Stimulated activated effector memory CD8-positive, alpha-beta T cell treated with anti-CD3 and anti-CD28 coated beads, Interleukin-12 subunit alpha, Interleukin-12 subunit beta, amount 100 ng/mL, for 72 hours (primary cell): ENCODE data around the gene CARHSP1.
"Not testable (repeated sequence)": the region's sequence is repeated elsewhere in the genome, so short reads cannot be mapped to it uniquely, and the experiment has no call there.

Experiments used
- ATAC-seq: fragments of 150-1000 bp; cut with Tn5 transposase; 2 replicates; pipeline ENCODE4 v1.10.0; 2021
- DNase-seq, 2 donors: peaks; one replicate each; pipeline ENCODE4 v3.0.0; 2021 to 2022; ENCODE audit warnings: low spot score in 2 of 2
- H3K27ac Mint-ChIP-seq: one replicate; pipeline ENCODE4 v1.8.0; 2022; ENCODE audit warnings: mild to moderate bottlenecking, mixed read lengths
- H3K36me3 Mint-ChIP-seq: one replicate; pipeline ENCODE4 v1.8.0; 2022; ENCODE audit warnings: mild to moderate bottlenecking, mixed read lengths
- H3K4me1 Mint-ChIP-seq: one replicate; pipeline ENCODE4 v1.8.0; 2022; ENCODE audit warnings: mixed read lengths
- H3K4me3 Mint-ChIP-seq: one replicate; pipeline ENCODE4 v1.8.0; 2022; ENCODE audit warnings: mild to moderate bottlenecking, mixed read lengths
- H3K9me3 Mint-ChIP-seq: one replicate; pipeline ENCODE4 v1.8.0; 2022; ENCODE audit warnings: mixed read lengths

Gene CARHSP1

DNA sequence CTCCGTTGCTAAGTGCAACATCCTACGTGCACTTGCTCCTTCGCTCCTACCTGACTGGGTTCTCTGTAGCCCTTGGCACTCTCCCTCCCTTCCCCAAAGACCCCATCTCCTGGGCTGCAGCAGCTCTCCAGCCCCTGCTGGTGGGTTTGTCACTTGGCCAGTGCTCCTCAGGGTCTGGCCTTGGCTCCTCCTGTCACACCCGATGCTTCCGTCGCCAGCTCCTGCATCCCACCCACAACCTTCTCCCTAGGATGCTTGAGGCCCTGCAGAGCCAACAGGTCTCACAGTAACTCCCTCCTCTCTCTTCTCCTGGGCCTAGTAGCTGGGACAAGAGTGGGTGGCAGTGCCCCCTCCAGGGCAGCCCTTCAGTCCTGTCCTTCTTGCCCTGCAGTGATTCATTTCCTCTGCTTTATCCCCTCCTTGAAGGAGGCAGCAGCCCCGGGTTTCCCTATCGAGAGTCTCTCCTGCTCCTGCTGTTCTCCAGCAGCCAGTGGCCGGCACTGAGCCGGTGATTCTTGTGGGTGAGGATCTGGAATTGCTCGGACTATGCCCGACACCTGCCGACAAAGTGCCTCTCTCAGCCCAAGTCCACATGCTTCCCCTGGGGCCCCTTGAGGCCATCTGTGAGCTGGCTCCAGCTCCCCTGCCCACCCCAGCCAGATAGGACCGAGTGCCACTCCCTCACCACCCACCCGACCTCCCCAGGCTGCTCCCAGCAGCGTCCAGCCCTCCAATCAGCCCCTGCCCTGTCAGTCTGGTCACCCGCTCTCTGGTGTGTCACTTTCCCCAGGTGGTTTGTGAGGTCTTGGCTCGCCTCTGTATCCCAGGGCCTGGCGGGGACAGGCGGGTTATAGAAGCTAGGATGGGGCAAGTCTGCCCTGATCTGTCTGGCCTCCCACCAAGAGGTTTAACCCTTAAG is 17.1 kb upstream of the CARHSP1 start:
- DNase-seq, result no peak
- no peaks in the 10 kb centered on the region for H3K9me3 Mint-ChIP-seq
- H3K36me3 Mint-ChIP-seq, result peaks cover 44% of the 10 kb centered on the region
- peaks cover 34% of the 10 kb centered on the region for H3K4me1 Mint-ChIP-seq
- H3K4me3 Mint-ChIP-seq, result peak overlapping the region; percentile 19
- peak overlapping the region; percentile 86 for H3K27ac Mint-ChIP-seq
- ATAC-seq, result peak; percentile 53

DNA sequence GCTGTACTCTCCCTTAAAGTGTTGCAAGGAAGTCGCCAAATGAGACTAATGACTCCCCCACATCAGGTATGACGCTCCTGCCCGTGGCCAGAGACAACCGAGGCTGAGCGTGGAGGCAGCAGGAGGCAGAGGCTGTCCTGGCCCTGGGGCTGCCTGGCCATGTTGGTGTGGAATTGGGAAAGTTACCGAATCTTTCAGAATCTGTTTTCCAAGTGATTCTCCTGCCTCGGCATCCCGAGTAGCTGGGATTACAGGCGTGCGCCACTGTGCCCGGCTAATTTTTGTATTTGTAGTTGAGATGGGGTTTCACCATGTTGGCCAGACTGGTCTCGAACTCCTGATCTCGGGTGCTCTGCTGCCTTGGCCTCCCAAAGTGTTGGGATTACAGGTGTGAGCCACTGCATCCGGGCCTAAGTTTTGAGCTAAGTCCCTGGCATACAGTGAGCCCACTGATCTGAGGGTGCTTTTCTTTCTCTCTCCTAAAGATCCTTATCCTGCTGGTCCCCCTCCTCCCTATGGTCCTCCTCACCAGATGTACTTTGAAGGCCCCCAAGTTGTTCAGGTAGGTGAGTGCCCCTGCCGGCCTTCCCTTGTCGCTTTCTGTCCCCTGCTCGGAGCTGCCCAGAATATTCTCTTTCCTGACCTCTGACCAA is 14.0 kb upstream of the CARHSP1 start:
- Mint-ChIP-seq H3K4me3 (no peak overlapping the region), H3K9me3 (no peaks in the 10 kb centered on the region), H3K27ac (no peak overlapping the region), H3K4me1 (peaks cover 39% of the 10 kb centered on the region), H3K36me3 (peaks cover 19% of the 10 kb centered on the region)
- ATAC-seq, result no peak
- no peak for DNase-seq

DNA sequence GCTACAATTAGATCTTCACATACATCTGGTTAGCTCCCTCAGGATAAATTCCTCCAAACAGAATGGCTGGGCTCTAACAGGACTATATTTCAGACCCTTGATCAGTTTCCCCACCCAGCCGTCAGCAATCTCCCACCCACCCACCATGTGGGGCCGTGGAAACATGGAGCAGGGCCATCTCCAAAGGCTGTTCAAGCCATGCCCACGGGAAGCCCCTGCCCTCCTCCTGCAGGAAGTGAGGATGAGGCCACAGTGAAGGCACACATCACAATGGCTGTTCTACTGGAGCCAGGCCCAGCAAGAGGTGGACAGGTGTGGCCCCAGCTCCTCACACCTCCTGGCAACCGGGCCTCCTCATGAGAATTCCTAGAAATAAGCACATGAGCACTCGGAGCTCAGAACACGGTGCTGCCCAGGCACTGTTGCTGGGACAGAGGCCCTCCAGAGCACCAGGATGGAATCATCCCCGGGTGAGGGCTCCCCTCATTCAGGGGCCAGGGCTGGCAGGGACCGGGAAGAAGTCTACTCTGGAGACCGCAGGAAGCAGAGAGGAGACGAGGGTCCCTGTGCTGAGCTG is 13.3 kb upstream of the CARHSP1 start, which contains the start of gene LITAFD:
Gene LITAFD (plus strand): TSS at position 311 of the 577 bp plus-strand sequence. CDS start 2,005 bp downstream, outside the sequence.
- DNase-seq (no peak), ATAC-seq (no peak)
- no peaks in the 10 kb centered on the region for H3K9me3 Mint-ChIP-seq
- no peak within 1 kb of the TSS for H3K4me3 Mint-ChIP-seq
- peak within 1 kb of the TSS; percentile 20 for H3K27ac Mint-ChIP-seq
- peaks cover 32% of the 10 kb centered on the region for H3K4me1 Mint-ChIP-seq
- H3K36me3 Mint-ChIP-seq, result peaks cover 14% of the 10 kb centered on the region

DNA sequence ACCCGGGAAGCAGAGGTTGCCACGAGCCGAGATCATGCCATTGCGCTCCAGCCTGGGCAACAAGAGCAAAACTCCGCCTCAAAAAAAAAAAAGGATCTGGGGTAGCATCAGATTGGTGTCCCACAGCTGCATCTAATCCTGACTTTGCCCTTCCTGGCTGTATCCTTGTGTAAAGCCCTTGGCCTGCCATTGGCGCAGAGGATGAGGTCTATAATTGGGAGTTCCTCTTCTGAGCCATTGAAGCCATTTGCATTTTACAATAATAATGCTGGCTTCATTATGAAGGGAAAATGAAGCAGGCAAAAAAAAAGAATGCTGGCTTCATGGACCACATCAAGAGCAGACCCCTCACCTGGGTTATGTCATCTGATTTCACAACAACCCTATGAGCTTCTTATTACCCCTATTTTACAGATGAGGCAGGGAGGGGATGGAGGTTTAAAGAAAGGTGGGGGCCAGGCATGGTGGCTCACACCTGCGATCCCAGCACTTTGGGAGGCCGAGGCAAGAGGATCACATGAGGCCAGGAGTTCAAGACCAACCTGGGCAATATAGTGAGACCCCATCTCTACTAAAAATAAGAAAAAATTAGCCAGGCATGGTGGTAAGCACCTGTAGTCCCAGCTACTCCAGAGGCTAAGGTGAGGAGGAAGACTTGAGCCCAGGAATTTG is 12.2 kb upstream of the CARHSP1 start:
- H3K4me1 Mint-ChIP-seq, result peaks cover 21% of the 10 kb centered on the region
- DNase-seq (no peak), ATAC-seq (no peak)
- no peak overlapping the region for H3K4me3 Mint-ChIP-seq
- H3K27ac Mint-ChIP-seq, result peak overlapping the region; percentile 20
- no peaks in the 10 kb centered on the region for H3K9me3 Mint-ChIP-seq
- H3K36me3 Mint-ChIP-seq, result peaks cover 11% of the 10 kb centered on the region

DNA sequence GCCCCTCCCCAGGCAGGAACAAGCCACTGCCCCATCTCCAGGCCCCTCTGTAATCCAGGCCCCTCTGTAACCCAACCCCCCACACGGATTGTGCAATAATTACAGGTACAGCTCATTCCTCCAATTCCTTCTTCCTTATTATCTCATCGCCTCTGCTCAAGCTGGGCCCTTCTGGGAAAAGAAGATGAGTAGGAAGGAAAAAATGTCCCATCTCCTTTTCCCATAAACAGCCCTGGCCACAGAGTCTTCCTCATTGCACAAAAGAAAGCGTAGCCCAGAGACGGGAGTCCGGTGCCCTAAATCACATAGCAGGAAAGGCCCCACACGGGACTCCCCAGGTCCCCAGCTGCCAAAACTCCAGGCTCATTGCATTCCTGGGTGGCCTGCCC is 9.7 kb upstream of the CARHSP1 start:
- H3K4me3 Mint-ChIP-seq, result no peak overlapping the region

DNA sequence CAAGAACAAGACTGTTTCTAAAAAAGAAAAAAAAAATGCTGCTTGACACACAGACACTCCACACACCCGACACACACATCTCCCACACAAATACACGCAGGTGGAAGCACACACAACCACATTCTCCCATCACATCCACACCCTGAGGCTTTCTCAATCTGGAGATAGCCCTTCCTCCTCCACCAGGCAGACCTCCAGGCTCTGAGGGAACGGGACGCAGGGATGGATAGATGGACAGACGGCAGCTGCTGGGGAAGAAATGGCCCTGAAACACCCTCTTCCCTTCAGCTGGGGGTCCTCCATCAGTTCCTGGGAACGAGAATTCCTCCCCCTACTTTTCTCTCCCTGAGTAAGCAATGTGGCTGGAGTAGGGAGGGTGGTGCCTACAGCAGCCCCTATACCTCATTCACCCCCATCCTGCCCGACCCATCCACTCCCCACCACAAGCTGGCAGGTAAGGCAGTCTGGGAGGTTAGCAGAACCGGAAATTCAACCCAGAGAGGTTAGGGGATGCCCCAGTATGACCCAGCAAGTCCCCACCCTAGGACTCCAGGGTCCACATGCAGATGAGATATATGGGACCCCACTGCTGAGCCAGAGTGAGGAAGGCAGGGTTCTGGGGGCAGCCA is 9.2 kb upstream of the CARHSP1 start:
- Mint-ChIP-seq H3K9me3 (no peaks in the 10 kb centered on the region), H3K4me3 (no peak overlapping the region), H3K27ac (no peak overlapping the region), H3K4me1 (peaks cover 10% of the 10 kb centered on the region), H3K36me3 (no peaks in the 10 kb centered on the region)
- DNase-seq (no peak), ATAC-seq (peak; percentile 26)

More for the DNA sequence above, 9.7 kb upstream of the CARHSP1 start:
- Mint-ChIP-seq H3K9me3 (no peaks in the 10 kb centered on the region), H3K36me3 (no peaks in the 10 kb centered on the region), H3K27ac (peak overlapping the region; percentile 67), H3K4me1 (peaks cover 10% of the 10 kb centered on the region)
- DNase-seq, result no peak
- no peak for ATAC-seq

DNA sequence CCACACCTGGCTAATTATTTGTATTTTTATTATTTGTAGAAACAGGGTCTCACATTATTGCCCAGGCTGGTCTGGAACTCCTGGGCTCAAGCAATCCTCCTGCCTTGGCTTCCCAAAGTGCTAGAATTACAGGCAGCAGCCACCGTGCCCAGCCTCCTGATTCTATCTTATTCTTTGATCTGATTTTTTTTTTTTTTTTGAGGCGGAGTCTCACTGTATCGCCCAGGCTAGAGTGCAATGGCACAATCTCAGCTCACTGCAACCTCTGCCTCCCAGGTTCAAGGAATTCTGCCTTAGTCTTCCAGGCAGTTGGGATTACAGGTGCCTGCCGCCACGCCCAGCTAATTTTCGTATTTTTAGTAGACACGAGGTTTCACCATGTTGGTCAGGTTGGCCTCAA is 6.5 kb upstream of the CARHSP1 start:
- not testable (repeated sequence) for H3K36me3 Mint-ChIP-seq, H3K9me3 Mint-ChIP-seq, ATAC-seq, DNase-seq, H3K27ac Mint-ChIP-seq, H3K4me3 Mint-ChIP-seq
- peaks cover 19% of the 10 kb centered on the region for H3K4me1 Mint-ChIP-seq

DNA sequence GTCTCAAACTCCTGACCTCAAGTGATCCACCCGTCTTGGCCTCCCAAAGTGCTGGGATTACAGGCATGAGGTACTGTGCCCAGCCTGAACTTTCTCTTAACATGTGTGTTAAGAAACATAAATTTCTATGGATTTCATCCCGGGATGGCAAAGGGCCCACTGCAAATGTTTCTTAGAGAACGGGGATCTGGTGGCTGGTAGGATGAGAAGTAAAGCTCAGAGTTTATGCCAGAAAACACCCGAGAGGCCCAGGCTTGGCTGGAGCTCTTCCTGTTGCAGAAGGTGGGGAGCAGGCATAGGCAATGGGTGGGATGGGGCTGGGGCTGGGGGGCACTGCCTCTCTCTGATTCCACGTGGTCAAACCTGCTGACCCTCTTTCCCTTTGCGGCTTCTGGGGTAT is 5.6 kb upstream of the CARHSP1 start:
- H3K4me3 Mint-ChIP-seq, result no peak overlapping the region

DNA sequence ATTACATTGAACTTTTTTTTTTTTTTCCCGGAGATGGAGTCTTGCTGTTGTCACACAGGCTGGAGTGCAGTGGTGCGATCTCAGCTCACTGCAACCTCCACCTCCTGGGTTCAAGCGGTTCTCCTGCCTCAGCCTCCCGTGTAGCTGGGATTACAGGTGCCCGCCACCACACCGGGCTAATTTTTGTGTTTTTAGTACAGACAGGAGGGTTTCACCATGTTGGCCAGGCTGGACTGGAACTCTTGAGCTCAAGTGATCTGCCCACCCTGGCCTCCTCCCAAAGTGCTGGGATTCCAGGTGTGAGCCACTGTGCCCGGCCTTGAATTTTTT is 5.0 kb upstream of the CARHSP1 start:
- not testable (repeated sequence) for DNase-seq, ATAC-seq, H3K4me3 Mint-ChIP-seq, H3K36me3 Mint-ChIP-seq, H3K9me3 Mint-ChIP-seq, H3K27ac Mint-ChIP-seq
- peaks cover 25% of the 10 kb centered on the region for H3K4me1 Mint-ChIP-seq

More for the DNA sequence above, 5.6 kb upstream of the CARHSP1 start:
- Mint-ChIP-seq H3K4me1 (peaks cover 20% of the 10 kb centered on the region), H3K9me3 (no peaks in the 10 kb centered on the region), H3K36me3 (no peaks in the 10 kb centered on the region), H3K27ac (peak overlapping the region; percentile 63)
- ATAC-seq (no peak), DNase-seq (no peak)

DNA sequence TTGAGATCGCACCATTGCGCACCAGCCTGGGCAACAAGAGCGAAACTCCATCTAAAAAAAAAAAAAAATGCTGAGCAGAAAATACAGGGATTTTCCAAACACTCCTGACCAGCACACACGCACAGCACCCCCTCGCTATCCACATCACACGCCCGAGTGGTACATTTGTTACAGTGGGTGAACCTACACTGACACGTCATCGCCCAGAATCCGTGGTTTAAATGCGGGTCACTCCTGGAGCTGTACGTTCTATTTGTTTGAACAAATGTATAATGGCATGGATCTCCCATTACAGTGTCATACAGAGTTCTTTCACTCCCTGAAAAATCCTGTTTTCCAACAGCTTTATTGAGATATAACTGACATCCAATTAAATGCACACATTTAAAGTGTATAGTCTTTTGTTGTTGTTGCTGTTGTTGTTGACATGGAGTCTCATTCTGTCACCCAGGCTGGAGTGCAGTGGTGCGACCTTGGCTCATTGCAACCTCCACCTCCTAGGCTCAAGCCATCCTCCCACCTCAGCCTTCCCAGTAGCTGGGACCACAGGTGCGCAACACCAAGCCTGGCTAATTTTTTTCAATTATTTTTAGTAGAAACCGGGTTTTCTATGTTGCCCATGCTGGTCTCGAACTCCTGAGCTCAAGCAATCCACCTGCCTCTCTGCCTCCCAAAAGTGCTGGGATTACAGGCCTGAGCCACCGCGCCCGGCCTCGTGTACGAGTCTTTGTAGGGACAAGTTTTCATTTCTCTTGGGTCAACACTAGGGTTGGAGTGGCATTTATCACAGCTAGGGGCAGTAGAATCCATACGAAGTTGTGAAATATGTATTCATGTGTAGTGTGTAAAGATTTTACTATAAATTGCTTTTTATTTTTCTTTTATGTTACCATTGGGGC is 4.4 kb upstream of the CARHSP1 start:
- Mint-ChIP-seq H3K4me3 (no peak overlapping the region), H3K4me1 (peaks cover 19% of the 10 kb centered on the region), H3K36me3 (no peaks in the 10 kb centered on the region), H3K27ac (no peak overlapping the region), H3K9me3 (no peaks in the 10 kb centered on the region)
- ATAC-seq (no peak), DNase-seq (no peak)

DNA sequence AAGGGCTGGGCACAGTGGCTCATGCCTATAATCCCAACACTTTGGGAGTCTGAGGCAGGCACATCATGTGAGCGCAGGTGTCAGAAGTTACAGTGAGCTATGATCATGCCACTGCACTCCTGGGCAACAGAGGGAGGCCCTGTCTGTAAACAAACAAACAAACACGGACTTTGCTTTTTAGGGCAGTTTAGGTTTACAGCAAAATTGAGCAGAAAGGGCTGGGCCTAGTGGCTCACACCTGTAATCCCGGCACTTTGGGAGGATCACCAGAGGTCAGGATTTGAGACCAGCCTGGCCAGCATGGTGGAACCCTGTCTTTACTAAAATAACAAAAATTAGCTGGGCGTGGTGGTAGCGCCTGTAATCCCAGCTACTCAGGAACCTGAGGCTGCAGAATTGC is 3.3 kb upstream of the CARHSP1 start:
- no peak overlapping the region for H3K27ac Mint-ChIP-seq
- no peaks in the 10 kb centered on the region for H3K9me3 Mint-ChIP-seq
- no peak overlapping the region for H3K4me3 Mint-ChIP-seq
- peaks cover 11% of the 10 kb centered on the region for H3K36me3 Mint-ChIP-seq
- DNase-seq, result no peak
- no peak for ATAC-seq
- H3K4me1 Mint-ChIP-seq, result peaks cover 26% of the 10 kb centered on the region

DNA sequence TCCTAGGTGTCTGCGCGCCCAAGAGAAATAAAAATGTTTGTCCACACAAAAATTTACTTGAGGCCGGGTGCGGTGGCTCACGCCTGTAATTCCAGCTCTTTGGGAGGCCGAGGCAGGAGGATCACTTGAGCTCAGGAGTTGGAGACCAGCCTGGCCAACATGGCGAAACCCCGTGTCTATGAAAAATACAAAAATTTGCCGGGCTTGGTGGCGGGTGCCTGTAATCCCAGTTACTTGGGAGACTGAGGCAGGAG is 1.1 kb upstream of the CARHSP1 start:
- H3K27ac Mint-ChIP-seq, ATAC-seq, DNase-seq, H3K9me3 Mint-ChIP-seq: not testable (repeated sequence)
- H3K36me3 Mint-ChIP-seq, result peaks cover 29% of the 10 kb centered on the region
- H3K4me3 Mint-ChIP-seq, result peak overlapping the region; percentile 95
- H3K4me1 Mint-ChIP-seq, result peaks cover 42% of the 10 kb centered on the region

DNA sequence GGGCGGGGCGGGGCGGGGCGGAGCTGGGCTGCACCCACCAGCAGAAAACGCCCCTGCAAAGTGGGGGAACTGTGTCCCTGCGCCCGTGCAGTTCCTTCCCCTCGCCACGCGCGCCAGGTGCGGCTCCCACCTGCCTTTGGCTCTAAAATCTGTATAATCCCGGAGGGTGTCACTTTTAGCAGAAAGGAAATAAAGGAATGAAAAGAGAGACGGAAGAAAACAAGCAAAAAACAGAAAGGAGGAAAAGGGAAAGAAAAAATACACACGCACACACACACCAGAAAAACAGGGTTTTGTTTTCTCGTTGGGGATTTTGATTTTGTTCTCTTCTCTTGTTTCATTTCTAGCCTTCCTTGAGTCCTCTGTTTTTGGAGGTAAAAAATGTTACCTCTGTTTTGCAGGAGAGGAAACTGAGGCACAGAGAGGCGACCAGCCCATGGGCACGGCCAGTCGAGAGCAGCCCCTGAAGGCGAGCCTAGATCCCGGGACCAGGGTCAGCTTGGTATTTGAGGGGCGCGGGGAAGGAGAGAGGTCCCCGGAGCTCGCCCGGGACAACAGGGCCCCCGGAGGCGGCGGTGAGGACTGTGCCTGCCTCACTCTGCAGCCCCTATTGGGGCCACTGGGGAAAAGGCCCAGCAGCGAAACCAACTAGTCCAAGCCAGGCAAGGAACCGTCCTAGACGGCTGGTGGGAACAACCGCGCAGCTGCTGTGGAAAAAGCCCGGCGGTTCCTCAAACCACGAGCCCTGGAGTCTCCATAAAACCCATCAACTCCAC is 594 bp upstream of the CARHSP1 start:
- H3K9me3 Mint-ChIP-seq, result no peaks in the 10 kb centered on the region

More for the DNA sequence above, 594 bp upstream of the CARHSP1 start:
- peaks cover 43% of the 10 kb centered on the region for H3K4me1 Mint-ChIP-seq
- DNase-seq (no peak), ATAC-seq (no peak)
- H3K27ac Mint-ChIP-seq, result peak overlapping the region; percentile 73
- peak overlapping the region; percentile 95 for H3K4me3 Mint-ChIP-seq
- H3K36me3 Mint-ChIP-seq, result peaks cover 34% of the 10 kb centered on the region
